Measurements from ENCODE around the gene USF2. TPM values are rescaled to one million over a fixed set of nuclear protein-coding genes. Genes with fewer than 3 reads are reported as not detected.

Gene USF2
- total RNA-seq, 2 donors from 2014 or later, result 85.9 to 96.2 TPM

- DNase-seq (no peak), ATAC-seq (no peak)
- intact Hi-C loops (cut with DNase I, micrococcal nuclease), result no loop called here
These were observed 40.1 kb downstream of the USF2 start for GRCh38 chr19:35308910-35309309.

- intact Hi-C loops (cut with DNase I, micrococcal nuclease), result no loop called here
- ATAC-seq (no peak), DNase-seq (no peak)
These were observed 40.9 kb downstream of the USF2 start for GRCh38 chr19:35309481-35310279.

- no peak for DNase-seq
- ATAC-seq, result no peak
- intact Hi-C loops (cut with DNase I, micrococcal nuclease), result no loop called here
These were observed 41.6 kb downstream of the USF2 start for GRCh38 chr19:35310331-35310730.

- DNase-seq (no peak), ATAC-seq (no peak)
- intact Hi-C loops (cut with DNase I, micrococcal nuclease), result no loop called here
These were observed 42.2 kb downstream of the USF2 start for GRCh38 chr19:35310811-35311465.

GRCh38 chr19:35311901-35312665 is 43.3 kb downstream of the USF2 start:
- no peak for ATAC-seq
- intact Hi-C loops (cut with DNase I, micrococcal nuclease), result no loop called here

GRCh38 chr19:35313587-35313986 is 44.8 kb downstream of the USF2 start:
- intact Hi-C loops (cut with DNase I, micrococcal nuclease), result no loop called here
- DNase-seq, result no peak
- ATAC-seq, result no peak

More at GRCh38 chr19:35311901-35312665, 43.3 kb downstream of the USF2 start:
- no peak for DNase-seq

- no peak for DNase-seq
- no peak for ATAC-seq
- intact Hi-C loops (cut with DNase I, micrococcal nuclease), result no loop called here
These were observed 45.3 kb downstream of the USF2 start for GRCh38 chr19:35314031-35314430.

GRCh38 chr19:35314858-35315470 is 46.2 kb downstream of the USF2 start:
- DNase-seq (no peak), ATAC-seq (no peak)
- intact Hi-C loops (cut with DNase I, micrococcal nuclease), result no loop called here

GRCh38 chr19:35315883-35316282 is 47.1 kb downstream of the USF2 start:
- DNase-seq, result no peak
- no peak for ATAC-seq
- intact Hi-C loops (cut with DNase I, micrococcal nuclease), result no loop called here

- intact Hi-C loops (cut with DNase I, micrococcal nuclease), result no loop called here
- DNase-seq, result no peak
- no peak for ATAC-seq
These were observed 47.8 kb downstream of the USF2 start for GRCh38 chr19:35316560-35316959.

- intact Hi-C loops (cut with DNase I, micrococcal nuclease), result no loop called here
- ATAC-seq, result no peak
- no peak for DNase-seq
These were observed 48.8 kb downstream of the USF2 start for GRCh38 chr19:35317464-35318043.

- DNase-seq, result peak in 1 of 2 donors; percentile 36
- intact Hi-C loops (cut with DNase I, micrococcal nuclease), result no loop called here
- no peak for ATAC-seq
These were observed 50.1 kb downstream of the USF2 start for GRCh38 chr19:35318679-35319448.

- intact Hi-C loops (cut with DNase I, micrococcal nuclease), result no loop called here
- ATAC-seq, result no peak
- no peak for DNase-seq
These were observed 51.4 kb downstream of the USF2 start for GRCh38 chr19:35320065-35320713.

GRCh38 chr19:35321291-35321690 is 52.5 kb downstream of the USF2 start:
- no peak for DNase-seq
- intact Hi-C loops (cut with DNase I, micrococcal nuclease), result no loop called here
- no peak for ATAC-seq

GRCh38 chr19:35322014-35322413 is 53.3 kb downstream of the USF2 start:
- intact Hi-C loops (cut with DNase I, micrococcal nuclease), result no loop called here
- DNase-seq (no peak), ATAC-seq (no peak)

GRCh38 chr19:35327642-35328041 is 58.9 kb downstream of the USF2 start:
- ATAC-seq (no peak), DNase-seq (no peak)
- intact Hi-C loops (cut with DNase I, micrococcal nuclease), result no loop called here

- DNase-seq (peak in 1 of 2 donors; percentile 35), ATAC-seq (no peak)
- intact Hi-C loops (cut with DNase I, micrococcal nuclease), result no loop called here
These were observed 60.1 kb downstream of the USF2 start, which contains the start of gene CD22 for GRCh38 chr19:35328851-35329285. Gene CD22 (plus strand): TSS chr19:35329187. CDS start chr19:35332041, 2,854 bp downstream.

GRCh38 chr19:35329323-35329722 is 60.6 kb downstream of the USF2 start:
- intact Hi-C loops (cut with DNase I, micrococcal nuclease), result no loop called here
- no peak for ATAC-seq
- no peak for DNase-seq
